Measurements from ENCODE around the gene RUNX1. TPM values are rescaled to one million over a fixed set of nuclear protein-coding genes. Genes with fewer than 3 reads are reported as not detected.

RUNX1 gene
- total RNA-seq, 4 donors from 2014 or later: 16.2 to 34.6 (median 26.4) TPM

DNA sequence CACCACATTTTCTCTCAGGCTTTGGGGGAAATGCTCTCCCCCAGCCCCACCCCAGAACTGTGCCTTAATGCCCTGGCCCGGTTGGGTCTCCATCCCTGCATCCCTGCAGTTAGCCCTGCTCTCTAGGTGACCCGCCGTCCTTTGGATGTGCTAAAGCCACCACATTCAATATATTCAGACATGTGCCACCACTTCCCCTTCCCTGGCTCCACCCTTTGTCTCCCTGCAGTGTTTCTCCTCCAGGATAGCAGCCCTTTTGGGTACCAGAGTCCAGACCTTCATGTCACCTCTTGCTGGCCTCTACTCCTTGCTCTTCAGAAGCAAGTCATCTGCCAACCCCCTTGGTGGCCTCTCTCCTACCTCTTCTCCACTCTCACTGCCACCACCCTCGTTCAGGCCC is 41.8 kb downstream of the RUNX1 start:
- TF ChIP-seq, protein P1, sequence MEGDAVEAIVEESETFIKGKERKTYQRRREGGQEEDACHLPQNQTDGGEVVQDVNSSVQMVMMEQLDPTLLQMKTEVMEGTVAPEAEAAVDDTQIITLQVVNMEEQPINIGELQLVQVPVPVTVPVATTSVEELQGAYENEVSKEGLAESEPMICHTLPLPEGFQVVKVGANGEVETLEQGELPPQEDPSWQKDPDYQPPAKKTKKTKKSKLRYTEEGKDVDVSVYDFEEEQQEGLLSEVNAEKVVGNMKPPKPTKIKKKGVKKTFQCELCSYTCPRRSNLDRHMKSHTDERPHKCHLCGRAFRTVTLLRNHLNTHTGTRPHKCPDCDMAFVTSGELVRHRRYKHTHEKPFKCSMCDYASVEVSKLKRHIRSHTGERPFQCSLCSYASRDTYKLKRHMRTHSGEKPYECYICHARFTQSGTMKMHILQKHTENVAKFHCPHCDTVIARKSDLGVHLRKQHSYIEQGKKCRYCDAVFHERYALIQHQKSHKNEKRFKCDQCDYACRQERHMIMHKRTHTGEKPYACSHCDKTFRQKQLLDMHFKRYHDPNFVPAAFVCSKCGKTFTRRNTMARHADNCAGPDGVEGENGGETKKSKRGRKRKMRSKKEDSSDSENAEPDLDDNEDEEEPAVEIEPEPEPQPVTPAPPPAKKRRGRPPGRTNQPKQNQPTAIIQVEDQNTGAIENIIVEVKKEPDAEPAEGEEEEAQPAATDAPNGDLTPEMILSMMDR (IDR thresholded peaks at IDR 0.05; ENCODE audit: low read depth): no peak

DNA sequence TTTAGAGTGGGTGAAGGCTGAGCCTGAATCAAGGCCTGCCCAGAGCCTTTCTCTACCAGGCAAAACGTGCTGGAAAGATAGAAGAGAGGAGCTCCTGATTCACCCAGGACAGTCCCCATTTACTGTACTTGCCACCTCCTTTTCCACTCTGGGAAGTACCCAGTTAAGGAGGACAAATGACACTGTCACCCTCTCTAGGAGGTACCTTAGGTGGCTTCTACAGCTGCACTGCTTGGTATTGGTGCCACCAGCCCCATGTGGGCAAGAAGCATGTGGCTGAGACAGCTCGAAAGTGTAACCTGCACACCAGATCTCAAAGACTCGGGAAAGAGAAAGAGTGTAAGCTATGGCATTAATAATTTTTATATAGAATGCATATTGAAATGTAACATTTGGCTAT is 42.3 kb downstream of the RUNX1 start:
- TF ChIP-seq, protein P1 (IDR thresholded peaks at IDR 0.05; ENCODE audit: low read depth): no peak

DNA sequence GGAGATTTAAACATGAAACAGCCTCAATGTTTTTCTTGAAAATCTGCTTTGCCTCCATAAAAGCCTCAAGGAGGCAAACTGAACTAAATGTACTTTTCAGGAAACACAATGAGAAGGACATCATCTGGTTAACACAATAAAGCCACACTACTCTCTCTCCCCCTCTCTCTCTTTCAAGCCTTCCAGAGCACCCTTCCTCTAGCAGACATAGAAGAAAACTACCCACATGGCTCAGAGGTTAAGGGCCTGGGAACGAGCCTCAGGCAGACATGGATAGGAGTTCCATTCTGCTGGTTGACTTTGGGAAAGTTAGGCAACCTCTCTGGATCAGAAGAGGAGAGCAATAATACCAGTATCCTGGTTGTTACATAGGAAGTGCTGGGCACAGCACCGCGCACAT is 42.9 kb downstream of the RUNX1 start:
- TF ChIP-seq, protein P1 (IDR thresholded peaks at IDR 0.05; ENCODE audit: low read depth): no peak

DNA sequence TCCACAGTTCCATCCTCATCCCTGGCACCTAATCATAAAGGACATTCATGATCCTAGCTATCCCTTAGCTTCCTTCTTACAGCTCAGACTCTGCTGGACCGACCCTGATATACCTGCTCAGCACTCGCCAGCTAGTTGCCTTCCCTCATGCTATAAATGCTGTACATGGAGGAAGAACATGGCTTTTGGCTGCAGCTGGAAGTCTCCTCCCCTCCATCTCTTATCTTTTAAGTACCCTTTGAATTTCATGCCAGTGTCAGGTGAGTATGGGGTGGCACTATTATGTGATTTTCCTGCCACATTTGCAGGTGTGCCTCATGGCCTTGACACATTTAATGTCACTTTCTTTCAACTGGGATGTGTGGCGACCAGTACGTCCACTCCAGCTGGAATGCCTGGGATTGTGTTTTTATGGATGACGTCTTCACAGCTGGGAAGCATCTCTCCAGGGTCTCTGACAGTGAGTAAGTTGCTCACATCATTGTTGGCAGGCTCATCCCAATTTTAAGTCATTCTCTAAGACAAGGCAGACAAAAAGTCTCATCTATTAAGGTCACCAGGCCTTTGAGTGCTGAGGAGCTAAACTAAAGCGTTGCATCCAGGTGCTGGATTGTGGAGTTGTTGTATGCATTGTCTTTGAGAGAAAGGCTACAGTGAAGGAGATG is 43.4 kb downstream of the RUNX1 start:
- TF ChIP-seq, protein P1 (IDR thresholded peaks at IDR 0.05; ENCODE audit: low read depth): no peak

DNA sequence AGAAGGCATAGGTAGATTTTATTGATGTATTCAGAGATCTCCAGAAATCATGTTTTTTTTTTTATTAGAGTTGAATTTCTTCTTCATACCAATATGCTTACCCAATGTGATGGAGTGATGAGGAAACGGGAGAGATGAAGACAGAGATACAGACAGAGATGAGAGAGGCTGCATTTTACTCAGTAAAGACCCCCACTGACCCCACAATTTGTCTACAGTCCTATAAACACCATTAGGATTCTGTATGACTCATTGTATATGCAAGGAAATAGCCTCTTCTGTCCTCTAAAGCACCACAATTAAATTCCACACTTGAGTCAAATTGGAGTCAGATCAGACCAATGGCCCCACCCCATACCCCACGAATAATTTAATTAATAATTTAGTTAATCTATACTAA is 44.0 kb downstream of the RUNX1 start:
- TF ChIP-seq, protein P1 (IDR thresholded peaks at IDR 0.05; ENCODE audit: low read depth): no peak

DNA sequence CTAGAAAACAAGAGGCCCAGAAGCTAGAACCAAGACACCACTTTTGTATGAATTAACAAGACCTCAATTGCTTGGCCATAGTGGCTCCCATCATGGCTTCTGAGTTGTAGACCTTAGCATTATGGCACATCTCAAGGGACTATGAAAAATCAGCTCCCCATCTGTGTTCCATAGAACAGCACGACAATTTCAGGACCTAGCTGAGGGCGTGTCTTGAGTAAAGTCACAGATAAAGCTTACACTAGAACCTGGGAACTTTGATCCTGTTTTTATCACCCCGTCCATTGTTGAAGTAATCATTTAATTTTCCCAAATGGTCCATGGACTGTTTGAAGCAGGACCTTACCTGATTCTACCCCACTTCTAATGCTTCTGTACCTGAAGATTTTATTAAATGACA is 44.8 kb downstream of the RUNX1 start:
- TF ChIP-seq, protein P1 (IDR thresholded peaks at IDR 0.05; ENCODE audit: low read depth): no peak

DNA sequence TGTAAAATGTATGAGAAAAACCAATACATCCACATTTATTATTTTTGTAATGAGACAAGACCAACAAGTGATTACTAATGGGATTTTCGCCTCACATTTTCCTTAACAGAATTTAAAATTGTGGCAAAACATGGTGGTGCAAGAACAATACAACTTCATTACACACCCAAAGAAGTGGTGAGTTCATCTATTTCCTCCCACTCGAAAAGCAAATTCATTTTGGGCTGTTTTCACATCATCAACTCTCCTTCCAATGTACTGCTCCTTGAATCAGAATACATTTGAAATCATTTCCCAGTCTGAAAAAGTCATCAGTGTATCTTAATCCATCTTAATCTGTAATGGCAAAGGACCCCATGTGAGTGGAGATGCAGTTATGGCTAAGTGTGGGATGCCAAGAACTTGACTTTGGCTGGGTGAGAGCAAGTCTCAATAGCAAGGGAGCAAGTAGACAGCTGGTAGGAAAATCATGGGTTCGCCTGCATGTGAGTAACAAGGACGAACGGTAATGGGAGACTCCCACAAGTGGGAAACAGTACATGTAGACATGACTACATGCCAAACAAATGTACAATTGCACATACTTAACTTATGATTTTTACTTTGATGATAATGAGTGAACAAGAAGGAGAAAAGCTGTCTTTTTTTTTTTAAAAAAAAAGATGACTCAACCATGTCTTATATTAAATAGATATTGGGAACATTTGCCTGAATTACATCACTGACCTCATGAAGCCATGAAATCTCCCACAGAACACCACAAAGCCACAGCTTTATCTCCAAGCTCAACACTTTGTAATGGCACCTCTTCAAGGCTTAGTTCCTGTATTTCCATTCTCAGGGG is 46.0 kb downstream of the RUNX1 start:
- TF ChIP-seq, protein P1 (IDR thresholded peaks at IDR 0.05; ENCODE audit: low read depth): no peak

Measured in subcutaneous adipose tissue (tissue), 4 donors.